AG04449 (cell line): ENCODE data around the gene RPS6KL1.

Experiments used
- CTCF ChIA-PET: fragments of 350-600 bp; formaldehyde crosslinking; extraction: SDS; loops from one replicate; lab custom pipeline; 2021; ENCODE audit warnings: antibody characterized with exemption; lab: Yijun Ruan, JAX
- POLR2A ChIA-PET: fragments of 400-600, 350-600 bp; formaldehyde crosslinking; extraction: SDS; loops from one replicate; lab custom pipeline; 2020; ENCODE audit warnings: antibody characterized with exemption, inconsistent platforms; lab: Yijun Ruan, JAX
- DNase-seq: peaks from one replicate; pipeline ENCODE4 v3.0.0-alpha.2; 2010; ENCODE audit warnings: low read depth, low spot score
- H3K4me3 ChIP-seq: 2 replicates; pipeline ENCODE4 v1.5.1; 2011; ENCODE audit warnings: low read depth, mild to moderate bottlenecking, control low read depth, low read length
- TF ChIP-seq, protein P1 (sequence below): IDR thresholded peaks from one replicate; pipeline ENCODE4 v1.5.1; 2011; ENCODE audit warnings: mild to moderate bottlenecking, moderate library complexity, low read length, control low read depth, inconsistent platforms; ENCODE audit not compliant: insufficient read depth; ENCODE audit errors: missing control alignments

The RPS6KL1 gene

GRCh38 chr14:74866708-74867389 lies 56.2 kb downstream of the RPS6KL1 start:
- CTCF ChIA-PET = interaction anchor here (1.2 to 20.7 kb wide), 5 partner anchors 5 to 40 kb away, joined by 3 to 568 read pairs (median 27); partner anchors contain the start of genes DLST and PROX2
- no peak for DNase-seq
- H3K4me3 ChIP-seq = no peak overlapping the region
- POLR2A ChIA-PET = no interaction called here
- TF ChIP-seq, protein P1, sequence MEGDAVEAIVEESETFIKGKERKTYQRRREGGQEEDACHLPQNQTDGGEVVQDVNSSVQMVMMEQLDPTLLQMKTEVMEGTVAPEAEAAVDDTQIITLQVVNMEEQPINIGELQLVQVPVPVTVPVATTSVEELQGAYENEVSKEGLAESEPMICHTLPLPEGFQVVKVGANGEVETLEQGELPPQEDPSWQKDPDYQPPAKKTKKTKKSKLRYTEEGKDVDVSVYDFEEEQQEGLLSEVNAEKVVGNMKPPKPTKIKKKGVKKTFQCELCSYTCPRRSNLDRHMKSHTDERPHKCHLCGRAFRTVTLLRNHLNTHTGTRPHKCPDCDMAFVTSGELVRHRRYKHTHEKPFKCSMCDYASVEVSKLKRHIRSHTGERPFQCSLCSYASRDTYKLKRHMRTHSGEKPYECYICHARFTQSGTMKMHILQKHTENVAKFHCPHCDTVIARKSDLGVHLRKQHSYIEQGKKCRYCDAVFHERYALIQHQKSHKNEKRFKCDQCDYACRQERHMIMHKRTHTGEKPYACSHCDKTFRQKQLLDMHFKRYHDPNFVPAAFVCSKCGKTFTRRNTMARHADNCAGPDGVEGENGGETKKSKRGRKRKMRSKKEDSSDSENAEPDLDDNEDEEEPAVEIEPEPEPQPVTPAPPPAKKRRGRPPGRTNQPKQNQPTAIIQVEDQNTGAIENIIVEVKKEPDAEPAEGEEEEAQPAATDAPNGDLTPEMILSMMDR = no peak

DNA sequence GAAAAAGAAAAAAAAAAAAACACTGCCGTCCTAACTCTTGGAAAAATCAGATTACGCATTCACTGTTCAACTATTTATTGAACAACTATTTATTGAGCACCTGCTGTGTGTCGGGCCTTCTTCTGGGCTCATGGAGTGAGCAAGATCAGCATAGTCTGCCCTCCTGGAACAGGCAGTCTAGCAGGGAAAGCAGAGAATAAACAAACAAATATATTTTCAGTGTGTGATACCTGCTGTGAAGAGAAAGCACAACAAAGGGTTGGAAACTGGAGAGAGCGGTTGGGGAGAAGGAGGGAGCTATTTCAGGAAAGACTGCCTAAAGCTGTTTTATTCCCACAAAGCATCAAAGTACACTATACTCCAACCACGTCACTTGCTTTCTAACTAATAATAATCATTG lies 57.9 kb downstream of the RPS6KL1 start:
- ChIA-PET POLR2A (no interaction called here), CTCF (interaction anchor here (1.5 to 20.7 kb wide), 3 partner anchors 10 to 35 kb away, joined by 4 to 689 read pairs (median 568); partner anchors contain the start of genes DLST and PROX2)
- DNase-seq = no peak

GRCh38 chr14:74864198-74864597 lies 58.9 kb downstream of the RPS6KL1 start:
- ChIA-PET CTCF (interaction anchor here (0.5 to 20.7 kb wide), 7 partner anchors 9 to 224 kb away, joined by 3 to 689 read pairs (median 8); partner anchors contain the start of genes DLST, PROX2 and ZC2HC1C), POLR2A (no interaction called here)
- DNase-seq = no peak
- TF ChIP-seq, protein P1 = no peak
- H3K4me3 ChIP-seq = no peak overlapping the region

More for the DNA sequence above, 57.9 kb downstream of the RPS6KL1 start:
- H3K4me3 ChIP-seq = no peak overlapping the region
- TF ChIP-seq, protein P1 = no peak

DNA sequence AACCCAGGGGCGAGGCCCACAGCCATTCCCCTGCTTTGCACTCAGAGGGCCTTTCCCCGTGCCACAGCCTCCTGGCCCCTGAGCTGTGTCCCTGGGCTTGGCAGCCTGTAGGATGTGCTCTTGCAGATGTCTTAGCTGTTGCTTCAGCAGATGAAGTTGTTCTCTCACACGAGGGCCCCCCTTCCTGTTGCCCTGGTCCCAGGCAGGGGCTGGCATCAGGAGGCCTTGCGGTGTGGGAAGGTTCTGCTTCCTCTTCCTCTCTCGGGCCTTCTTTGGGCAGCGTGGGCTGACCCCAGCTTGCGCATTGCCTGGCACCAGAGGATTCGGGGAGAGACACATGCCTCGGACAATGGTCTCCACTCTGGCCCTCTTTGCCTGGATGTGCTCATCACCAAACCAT lies 59.8 kb downstream of the RPS6KL1 start:
- ChIA-PET POLR2A (interaction anchor here (0.6 kb wide), 1 partner anchor 19 kb away, joined by 3 read pairs; no protein-coding TSS in a partner anchor), CTCF (interaction anchor here (0.7 to 20.7 kb wide), 9 partner anchors 8 to 252 kb away, joined by 3 to 689 read pairs (median 8); partner anchors contain the start of genes DLST, LTBP2, PROX2 and ZC2HC1C)
- no peak for DNase-seq
- TF ChIP-seq, protein P1 = no peak
- no peak overlapping the region for H3K4me3 ChIP-seq

- POLR2A ChIA-PET = interaction anchor here (0.7 to 2.2 kb wide), 2 partner anchors 24 to 44 kb away, joined by 4 to 8 read pairs; no protein-coding TSS in a partner anchor
- CTCF ChIA-PET = interaction anchor here (0.7 to 20.7 kb wide), 24 partner anchors 9 to 442 kb away, joined by 3 to 689 read pairs (median 6); partner anchors contain the start of genes DLST, LTBP2, PROX2 and RPS6KL1
- DNase-seq = no peak
- H3K4me3 ChIP-seq = no peak overlapping the region
- TF ChIP-seq, protein P1 = no peak
Measured at GRCh38 chr14:74861734-74862090, 61.3 kb downstream of the RPS6KL1 start.
